ENCODE data around the gene MIEF1. TPM values are rescaled to one million over a fixed set of nuclear protein-coding genes. Genes with fewer than 3 reads are reported as not detected.

MIEF1 gene
- total RNA-seq, result 10 to 100 TPM; 16.5 to 51.0 (median 41.3) TPM

DNA sequence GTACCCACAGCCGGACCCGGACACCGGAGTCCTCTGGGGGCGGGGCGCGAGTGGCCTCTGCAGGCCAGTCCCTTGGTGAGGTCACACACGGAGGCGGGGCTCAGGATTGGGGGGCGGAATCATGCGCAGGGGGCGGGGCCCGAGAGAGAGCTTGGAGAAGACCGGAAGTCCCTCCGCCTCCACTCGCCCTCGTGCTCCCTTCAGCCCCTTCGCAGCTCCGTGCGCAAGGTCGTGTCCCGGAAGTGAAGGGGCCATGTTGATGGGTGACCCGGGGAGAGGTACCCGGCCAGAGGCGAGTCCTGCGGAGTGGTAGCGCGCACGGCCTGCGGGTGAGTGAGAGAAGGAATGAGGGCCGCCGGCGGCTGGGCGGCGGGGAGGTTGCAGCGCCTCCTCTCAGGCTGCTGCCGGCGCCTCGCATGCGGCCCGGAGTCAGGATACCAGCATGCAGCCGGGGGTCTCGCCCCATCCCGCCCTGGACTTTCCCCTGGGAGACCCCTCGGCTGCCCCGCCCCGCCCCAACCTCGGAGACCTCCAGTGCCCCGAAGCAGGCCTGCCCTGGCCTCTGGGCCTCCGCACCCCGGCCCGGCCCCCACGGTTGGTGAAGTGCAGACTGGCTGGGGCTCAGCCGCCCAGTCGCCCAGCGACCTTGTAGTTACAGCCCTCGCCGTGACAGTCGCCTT lies at the start of gene MIEF1:
Gene MIEF1, plus strand, starts transcription at position 182 of the 680 bp plus-strand sequence. CDS start 9,005 bp downstream, outside the sequence.
- H3K4me1 ChIP-seq, result peaks cover 5 to 25% (median 7%) of the 10 kb centered on the region in 4 donors
- H3K9me3 ChIP-seq, result no peaks in the 10 kb centered on the region
- H3K27me3 ChIP-seq, result no peaks in the 10 kb centered on the region
- H3K36me3 ChIP-seq, result peaks cover 0 to 35% (median 0%) of the 10 kb centered on the region in 3 donors
- H3K27ac ChIP-seq, result peak within 1 kb of the TSS; percentile 75 to 85 (median 80)
- peak; percentile 99 to 100 (median 99) for DNase-seq
- peak within 1 kb of the TSS; percentile 66 to 95 (median 82) for H3K4me3 ChIP-seq
- TF ChIP-seq, protein P1, sequence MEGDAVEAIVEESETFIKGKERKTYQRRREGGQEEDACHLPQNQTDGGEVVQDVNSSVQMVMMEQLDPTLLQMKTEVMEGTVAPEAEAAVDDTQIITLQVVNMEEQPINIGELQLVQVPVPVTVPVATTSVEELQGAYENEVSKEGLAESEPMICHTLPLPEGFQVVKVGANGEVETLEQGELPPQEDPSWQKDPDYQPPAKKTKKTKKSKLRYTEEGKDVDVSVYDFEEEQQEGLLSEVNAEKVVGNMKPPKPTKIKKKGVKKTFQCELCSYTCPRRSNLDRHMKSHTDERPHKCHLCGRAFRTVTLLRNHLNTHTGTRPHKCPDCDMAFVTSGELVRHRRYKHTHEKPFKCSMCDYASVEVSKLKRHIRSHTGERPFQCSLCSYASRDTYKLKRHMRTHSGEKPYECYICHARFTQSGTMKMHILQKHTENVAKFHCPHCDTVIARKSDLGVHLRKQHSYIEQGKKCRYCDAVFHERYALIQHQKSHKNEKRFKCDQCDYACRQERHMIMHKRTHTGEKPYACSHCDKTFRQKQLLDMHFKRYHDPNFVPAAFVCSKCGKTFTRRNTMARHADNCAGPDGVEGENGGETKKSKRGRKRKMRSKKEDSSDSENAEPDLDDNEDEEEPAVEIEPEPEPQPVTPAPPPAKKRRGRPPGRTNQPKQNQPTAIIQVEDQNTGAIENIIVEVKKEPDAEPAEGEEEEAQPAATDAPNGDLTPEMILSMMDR (IDR thresholded peaks at IDR 0.05), result no peak
- TF ChIP-seq POLR2A (IDR thresholded peaks at IDR 0.05), result peak in 1 of 2 donors; percentile 38

DNA sequence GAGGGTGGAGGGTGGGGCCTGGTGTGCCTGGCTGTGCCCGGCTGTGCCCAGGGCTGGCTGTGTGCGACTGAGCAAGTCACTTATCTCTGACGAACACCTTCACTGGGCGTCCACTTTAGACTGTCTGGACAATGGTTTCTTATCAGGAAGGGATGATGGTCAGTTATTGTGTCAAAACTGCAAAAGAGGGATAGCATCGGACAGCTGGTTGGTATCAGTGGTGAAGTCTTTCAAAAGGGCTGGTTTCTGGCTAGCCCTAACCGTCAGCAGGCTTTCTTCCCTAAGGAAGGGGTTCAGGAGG lies 49.4 kb upstream of the MIEF1 start:
- no peak for TF ChIP-seq POLR2A (IDR thresholded peaks at IDR 0.05)
- TF ChIP-seq, protein P1 (IDR thresholded peaks at IDR 0.05), result no peak
- H3K9me3 ChIP-seq, result no peaks in the 10 kb centered on the region
- DNase-seq, result no peak
- no peak overlapping the region for H3K4me3 ChIP-seq
- peaks cover 0 to 11% of the 10 kb centered on the region in 2 donors for H3K27me3 ChIP-seq
- no peaks in the 10 kb centered on the region for H3K36me3 ChIP-seq
- peaks cover 0 to 16% (median 10%) of the 10 kb centered on the region in 4 donors for H3K4me1 ChIP-seq
- no peak overlapping the region for H3K27ac ChIP-seq

DNA sequence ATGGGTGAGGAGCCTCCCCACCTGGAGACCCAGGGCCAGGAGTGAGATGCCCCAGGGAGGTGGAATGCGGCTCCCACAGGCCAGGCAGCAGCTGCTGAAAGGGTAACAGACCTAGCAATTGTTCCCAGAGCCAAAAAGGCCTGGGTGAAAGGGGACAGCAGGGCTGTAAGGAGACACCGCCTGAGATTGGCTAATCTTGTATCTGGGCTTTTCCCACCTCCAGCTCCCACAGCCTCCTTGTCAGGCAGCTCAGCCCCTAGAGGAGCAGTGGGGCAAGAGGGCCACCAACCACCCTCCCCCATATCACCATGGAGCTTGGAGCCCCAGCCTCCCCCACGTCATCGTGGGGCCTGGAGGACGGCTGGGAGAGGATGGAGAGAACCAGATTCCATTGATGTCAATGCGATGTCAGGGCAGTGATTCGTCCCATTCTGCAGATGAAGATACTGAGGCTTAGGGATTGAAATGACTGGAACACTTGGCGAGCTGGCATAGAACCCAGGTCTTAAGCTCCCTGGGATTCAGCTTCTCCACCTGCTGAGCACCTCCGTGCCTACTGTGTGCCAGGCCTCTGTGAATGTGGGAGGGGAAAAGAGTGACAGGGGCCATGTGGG lies 48.2 kb upstream of the MIEF1 start:
- Histone ChIP-seq H3K27ac (peak overlapping the region in 3 of 4 donors; percentile 9 to 78 (median 48)), H3K36me3 (no peaks in the 10 kb centered on the region), H3K4me3 (no peak overlapping the region), H3K4me1 (peaks cover 0 to 20% (median 3%) of the 10 kb centered on the region in 4 donors), H3K9me3 (no peaks in the 10 kb centered on the region), H3K27me3 (peaks cover 0 to 22% of the 10 kb centered on the region in 2 donors)
- TF ChIP-seq POLR2A (IDR thresholded peaks at IDR 0.05), result no peak
- TF ChIP-seq, protein P1 (IDR thresholded peaks at IDR 0.05), result no peak
- no peak for DNase-seq

DNA sequence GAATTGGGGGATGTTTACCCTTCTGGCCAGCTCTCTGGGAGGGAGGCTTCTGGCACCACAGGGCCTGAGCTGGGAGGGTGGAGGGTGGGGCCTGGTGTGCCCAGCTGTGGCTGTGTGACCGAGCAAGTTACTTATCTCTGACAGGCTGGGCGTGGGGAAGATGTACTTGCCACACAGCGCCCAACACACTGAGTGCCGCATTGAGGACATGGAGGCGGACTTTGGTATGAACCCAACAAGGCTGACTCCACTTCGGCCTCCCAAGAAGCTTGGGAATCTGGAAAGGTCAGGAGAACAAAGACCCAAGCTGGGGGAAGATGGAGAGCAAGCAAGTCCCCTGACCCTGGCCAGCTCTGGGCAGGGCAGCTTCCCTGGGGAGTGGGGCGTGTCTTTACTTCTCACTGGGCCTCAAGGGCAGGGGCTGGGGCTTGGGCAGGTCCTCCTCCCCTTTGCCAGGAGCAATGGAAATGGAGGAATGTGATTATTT lies 47.7 kb upstream of the MIEF1 start:
- peak overlapping the region in 3 of 4 donors; percentile 9 to 78 (median 48) for H3K27ac ChIP-seq
- H3K9me3 ChIP-seq, result no peaks in the 10 kb centered on the region
- H3K4me1 ChIP-seq, result peaks cover 0 to 20% (median under 1%) of the 10 kb centered on the region in 4 donors
- H3K36me3 ChIP-seq, result no peaks in the 10 kb centered on the region
- H3K27me3 ChIP-seq, result peaks cover 0 to 22% of the 10 kb centered on the region in 2 donors
- DNase-seq, result peak in 2 of 3 donors; percentile 84 to 87
- TF ChIP-seq POLR2A (IDR thresholded peaks at IDR 0.05), result peak in 1 of 2 donors; percentile 42
- TF ChIP-seq, protein P1 (IDR thresholded peaks at IDR 0.05), result no peak
- no peak overlapping the region for H3K4me3 ChIP-seq

DNA sequence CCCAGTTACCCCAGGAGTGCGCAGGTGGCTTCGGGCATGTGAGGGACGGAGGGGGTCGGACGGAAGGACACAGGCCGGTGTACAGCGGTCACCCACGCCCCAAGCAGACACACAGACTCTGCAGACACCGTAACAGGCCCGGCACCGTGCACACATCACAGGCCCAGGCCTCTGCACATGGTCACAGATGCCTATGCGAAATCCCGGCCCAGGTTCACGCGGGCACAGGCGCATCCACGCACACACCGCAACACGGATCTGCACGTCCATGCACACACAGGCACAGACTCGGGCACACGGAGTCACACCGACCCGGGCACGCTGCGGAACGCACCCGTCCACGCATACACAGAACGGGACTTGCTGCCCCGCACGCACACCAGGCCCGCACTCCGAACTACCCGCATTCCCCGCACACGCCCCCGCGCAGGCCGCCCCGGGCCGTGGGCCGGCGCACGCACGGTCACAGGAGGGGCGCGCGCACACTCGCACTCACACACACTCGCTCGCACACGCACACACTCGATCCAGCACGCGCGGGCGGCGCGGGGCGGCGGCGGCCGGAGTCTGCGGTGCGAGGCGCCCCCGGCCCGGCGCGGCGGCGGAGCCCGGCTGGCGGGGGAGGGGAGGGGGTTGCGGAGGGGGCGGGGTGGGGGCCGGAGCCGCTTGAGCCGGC lies 45.4 kb upstream of the MIEF1 start, which contains the start of gene MGAT3:
Gene MGAT3, plus strand, starts transcription at position 491 of the 676 bp plus-strand sequence. CDS start 30,336 bp downstream, outside the sequence.
- H3K27me3 ChIP-seq, result peaks cover 0 to 22% of the 10 kb centered on the region in 2 donors
- no peaks in the 10 kb centered on the region for H3K36me3 ChIP-seq
- H3K4me3 ChIP-seq, result peak within 1 kb of the TSS; percentile 43 to 75 (median 53)
- no peak for DNase-seq
- H3K27ac ChIP-seq, result peak within 1 kb of the TSS; percentile 35 to 83 (median 50)
- TF ChIP-seq, protein P1 (IDR thresholded peaks at IDR 0.05), result no peak
- no peak for TF ChIP-seq POLR2A (IDR thresholded peaks at IDR 0.05)
- no peaks in the 10 kb centered on the region for H3K9me3 ChIP-seq
- peaks cover 0 to 20% (median 0%) of the 10 kb centered on the region in 4 donors for H3K4me1 ChIP-seq
